Medulla oblongata (tissue), 1 donor: ENCODE measurements around the gene CDK11B.
A peak's percentile ranks its signal among the peaks of the same experiment; 100 is the strongest.
"Not testable (repeated sequence)": the region's sequence is repeated elsewhere in the genome, so short reads cannot be mapped to it uniquely, and the experiment has no call there.

Experiments used
- DNase-seq: peaks from one replicate; pipeline ENCODE4 v3.0.0-alpha.2; 2015; ENCODE audit errors: extremely low spot score

CDK11B gene

GRCh38 chr1:1683104-1683905 lies 24.5 kb upstream of the CDK11B start:
- no peak for DNase-seq

GRCh38 chr1:1680912-1681273 lies 22.1 kb upstream of the CDK11B start:
- no peak for DNase-seq

GRCh38 chr1:1680031-1680911 lies 21.5 kb upstream of the CDK11B start:
- DNase-seq, result no peak

- DNase-seq, result peak; percentile 30
Observed at GRCh38 chr1:1678581-1679380, 20.0 kb upstream of the CDK11B start.

- DNase-seq, result no peak
Observed at GRCh38 chr1:1677718-1678580, 19.1 kb upstream of the CDK11B start.

- DNase-seq, result not testable (repeated sequence)
Observed at GRCh38 chr1:1676087-1676486, 17.3 kb upstream of the CDK11B start.

- DNase-seq, result not testable (repeated sequence)
Observed at GRCh38 chr1:1675218-1675617, 16.4 kb upstream of the CDK11B start.

- DNase-seq, result not testable (repeated sequence)
Observed at GRCh38 chr1:1674806-1675205, 16.0 kb upstream of the CDK11B start.

GRCh38 chr1:1672181-1672965 lies 13.6 kb upstream of the CDK11B start:
- DNase-seq, result no peak

- no peak for DNase-seq
Observed at GRCh38 chr1:1671365-1672119, 12.7 kb upstream of the CDK11B start.

GRCh38 chr1:1670866-1671265 lies 12.1 kb upstream of the CDK11B start:
- no peak for DNase-seq

GRCh38 chr1:1669468-1670440 lies 10.9 kb upstream of the CDK11B start:
- DNase-seq, result no peak

GRCh38 chr1:1666526-1666925 lies 7.7 kb upstream of the CDK11B start:
- DNase-seq, result no peak

- no peak for DNase-seq
Observed at GRCh38 chr1:1665815-1666251, 7.0 kb upstream of the CDK11B start.

GRCh38 chr1:1664941-1665814 lies 6.4 kb upstream of the CDK11B start:
- no peak for DNase-seq

GRCh38 chr1:1664318-1664717 lies 5.5 kb upstream of the CDK11B start:
- DNase-seq, result not testable (repeated sequence)
